Peyer's patch (tissue), 4 donors: ENCODE results near the gene USP36.
A peak's percentile ranks its signal among the peaks of the same experiment; 100 is the strongest.

Source experiments
- POLR2A ChIP-seq, 2 donors: fragments of 450-650 bp; IDR thresholded peaks; one replicate each; pipeline ENCODE4 v1.5.1; 2017; ENCODE audit warnings: antibody characterized with exemption in 2 of 2, mild to moderate bottlenecking in 2 of 2, moderate library complexity in 2 of 2
- TF ChIP-seq, protein P1 (sequence below), 6 experiments: fragments of 450-650 bp in 4 of 6; fragments of 200-600 bp in 2 of 6; sonication (generic) in 1 of 6; IDR thresholded peaks; one replicate each; pipeline ENCODE4 v1.5.1; 2017 to 2019; ENCODE audit warnings: antibody characterized with exemption in 6 of 6, mild to moderate bottlenecking in 3 of 6, moderate library complexity in 1 of 6

DNA sequence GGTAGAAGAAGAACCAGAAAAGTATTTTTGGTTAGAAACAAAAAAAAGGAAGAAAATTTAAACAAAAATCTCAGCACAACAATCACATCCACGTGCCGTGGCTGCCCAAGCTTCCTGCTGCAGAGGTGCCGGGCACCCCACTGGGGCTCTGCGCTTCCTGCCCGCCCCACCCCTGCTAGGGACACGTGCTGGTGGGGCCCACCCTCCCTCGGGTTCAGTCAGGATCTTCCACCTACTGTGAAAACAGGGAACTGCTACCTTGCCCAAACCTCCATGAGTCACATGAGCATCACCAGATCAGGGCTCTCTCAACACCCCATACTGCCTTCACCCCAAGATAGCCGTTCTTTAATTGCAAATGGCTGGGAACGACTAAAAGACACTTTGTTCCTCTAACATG, 34.2 kb downstream of the USP36 start:
- TF ChIP-seq, protein P1, sequence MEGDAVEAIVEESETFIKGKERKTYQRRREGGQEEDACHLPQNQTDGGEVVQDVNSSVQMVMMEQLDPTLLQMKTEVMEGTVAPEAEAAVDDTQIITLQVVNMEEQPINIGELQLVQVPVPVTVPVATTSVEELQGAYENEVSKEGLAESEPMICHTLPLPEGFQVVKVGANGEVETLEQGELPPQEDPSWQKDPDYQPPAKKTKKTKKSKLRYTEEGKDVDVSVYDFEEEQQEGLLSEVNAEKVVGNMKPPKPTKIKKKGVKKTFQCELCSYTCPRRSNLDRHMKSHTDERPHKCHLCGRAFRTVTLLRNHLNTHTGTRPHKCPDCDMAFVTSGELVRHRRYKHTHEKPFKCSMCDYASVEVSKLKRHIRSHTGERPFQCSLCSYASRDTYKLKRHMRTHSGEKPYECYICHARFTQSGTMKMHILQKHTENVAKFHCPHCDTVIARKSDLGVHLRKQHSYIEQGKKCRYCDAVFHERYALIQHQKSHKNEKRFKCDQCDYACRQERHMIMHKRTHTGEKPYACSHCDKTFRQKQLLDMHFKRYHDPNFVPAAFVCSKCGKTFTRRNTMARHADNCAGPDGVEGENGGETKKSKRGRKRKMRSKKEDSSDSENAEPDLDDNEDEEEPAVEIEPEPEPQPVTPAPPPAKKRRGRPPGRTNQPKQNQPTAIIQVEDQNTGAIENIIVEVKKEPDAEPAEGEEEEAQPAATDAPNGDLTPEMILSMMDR (IDR thresholded peaks at IDR 0.05) = peak in 2 of 6 experiments; percentile 19 to 24
- no peak for TF ChIP-seq POLR2A (IDR thresholded peaks at IDR 0.05)
